Fibroblast of lung (primary cell): Measurements from ENCODE around the gene TTLL11.

Source experiments
- CTCF ChIP-seq, 2 donors: IDR thresholded peaks in 1 of 2; conservative IDR thresholded peaks in 1 of 2; 1 replicate in 1 of 2; 2 replicates in 1 of 2; pipeline ENCODE4 v1.5.1; 2011 to 2012; ENCODE audit warnings: low read length in 2 of 2, control low read depth in 1 of 2, inconsistent platforms in 1 of 2, low read depth in 1 of 2, mild to moderate bottlenecking in 1 of 2
- EZH2 ChIP-seq: IDR thresholded peaks from 2 replicates; pipeline ENCODE4 v1.5.1; 2012; ENCODE audit warnings: low read length, control low read depth, mild to moderate bottlenecking; ENCODE audit errors: missing control alignments

- TF ChIP-seq CTCF (conservative IDR thresholded peaks at IDR 0.05 in 1 of 2, IDR thresholded peaks at IDR 0.05 in 1 of 2; ENCODE audit: low read depth in 1 of 2, low read length in 2 of 2) (no peak), EZH2 (no peak)
Observed at GRCh38 chr9:122001491-122002201, 91.5 kb downstream of the TTLL11 start.
